IMR-90 (cell line): ENCODE results near the gene PARP16.

ENCODE experiments used
- CEBPB ChIP-seq: IDR thresholded peaks from 2 replicates; pipeline ENCODE4 v1.6.1; 2012; ENCODE audit warnings: low read depth, low read length, improper control_type of control experiment
- CTCF ChIP-seq: conservative IDR thresholded peaks from 2 replicates; pipeline ENCODE4 v1.5.1; 2012; ENCODE audit warnings: mild to moderate bottlenecking, low read depth, low read length, improper control_type of control experiment
- ELK1 ChIP-seq: fragments of 150-350 bp; IDR thresholded peaks from 2 replicates; pipeline ENCODE4 v1.6.1; 2016; ENCODE audit warnings: low read depth, mild to moderate bottlenecking, low read length, moderate library complexity, borderline replicate concordance
- MAZ ChIP-seq: IDR thresholded peaks from 2 replicates; pipeline ENCODE4 v1.6.1; 2012; ENCODE audit warnings: low read depth, mild to moderate bottlenecking, low read length, improper control_type of control experiment, moderate library complexity, borderline replicate concordance

- TF ChIP-seq CTCF (no peak), CEBPB (no peak), ELK1 (no peak), MAZ (no peak)
Measured at GRCh38 chr15:65329984-65330735, 43.5 kb upstream of the PARP16 start.
